ENCODE results near the gene C9orf153.
"Not testable (repeated sequence)": the region's sequence is repeated elsewhere in the genome, so short reads cannot be mapped to it uniquely, and the experiment has no call there.

The C9orf153 gene

DNA sequence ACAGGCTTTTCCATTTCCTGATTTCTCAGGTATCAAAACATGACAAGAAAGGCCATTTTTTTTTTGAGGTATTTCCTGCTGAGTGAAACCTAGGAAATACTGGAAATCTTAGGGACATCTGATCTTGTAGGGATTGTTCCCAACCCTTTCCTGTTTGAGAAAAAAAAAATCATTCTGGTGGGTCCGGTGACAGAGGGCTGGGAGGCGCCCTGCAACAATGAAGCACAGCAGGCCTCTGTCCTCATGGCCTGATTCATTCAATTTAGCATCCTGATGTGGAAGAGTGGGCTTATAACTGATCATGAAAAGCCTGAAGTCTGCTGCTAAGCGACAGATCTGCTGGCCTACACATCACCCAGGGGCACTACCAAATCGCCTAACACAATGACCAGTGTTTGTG is 3.0 kb upstream of the C9orf153 start:
- no peak for DNase-seq

- DNase-seq: no peak
These were observed 2.1 kb downstream of the C9orf153 start for GRCh38 chr9:86257391-86257790.

DNA sequence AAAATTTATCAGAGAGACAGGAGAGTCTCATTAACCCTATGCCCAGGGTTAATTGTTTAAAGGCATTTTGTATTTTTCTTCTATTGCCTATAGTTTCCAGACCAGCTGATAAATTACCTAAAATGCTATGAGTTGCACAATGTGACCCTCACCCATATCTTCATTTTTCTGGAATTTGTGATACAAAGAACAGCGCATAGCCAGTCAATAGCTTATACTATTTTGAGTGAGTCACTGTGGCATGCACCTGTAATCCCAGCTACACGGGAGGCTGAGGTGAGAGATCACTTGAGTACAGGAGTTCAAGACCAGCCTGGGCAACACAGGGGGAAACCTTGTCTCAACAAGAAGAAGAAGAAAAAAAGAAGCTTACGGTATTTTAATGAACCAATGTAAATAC is 2.8 kb downstream of the C9orf153 start:
- no peak for DNase-seq

DNA sequence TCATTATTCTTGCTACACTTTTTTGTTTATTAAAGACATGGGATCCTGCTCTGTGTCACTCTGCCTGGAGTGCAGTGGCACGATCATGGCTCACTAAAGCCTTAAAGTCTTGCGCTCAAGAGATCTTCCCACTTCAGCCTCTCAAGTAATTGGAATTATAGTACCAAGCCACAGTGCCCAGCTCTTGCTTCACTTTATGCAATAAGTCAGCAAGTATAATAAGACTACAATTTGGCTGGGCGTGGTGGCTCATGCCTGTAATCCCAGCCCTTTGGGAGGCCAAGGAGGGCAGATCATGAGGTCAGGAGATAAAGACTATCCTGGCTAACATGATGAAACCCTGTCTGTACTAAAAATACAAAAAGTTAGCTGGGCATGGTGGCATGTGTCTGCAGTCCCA is 5.9 kb downstream of the C9orf153 start:
- DNase-seq: no peak

- no peak for DNase-seq
These were observed 6.6 kb downstream of the C9orf153 start for GRCh38 chr9:86252870-86253269.

DNA sequence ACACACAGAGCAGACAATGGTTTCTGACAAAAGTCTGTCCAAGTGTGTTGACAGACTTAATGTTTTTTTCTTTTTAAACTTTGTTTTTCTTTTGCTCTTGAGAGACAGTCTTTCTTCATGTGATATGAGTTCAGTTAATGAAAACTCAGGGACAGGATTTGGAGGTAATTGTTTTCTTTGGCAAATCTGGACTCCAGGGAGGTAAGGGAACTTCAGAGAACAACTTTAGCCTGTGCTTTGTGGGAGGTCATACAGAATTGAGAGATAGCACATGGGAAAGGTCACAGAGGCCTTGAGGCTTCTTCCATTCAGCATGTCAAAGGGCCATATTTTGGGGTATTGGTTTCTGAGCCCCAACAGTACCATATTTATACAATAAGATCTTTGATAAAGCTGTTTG is 9.3 kb downstream of the C9orf153 start:
- DNase-seq: no peak

DNA sequence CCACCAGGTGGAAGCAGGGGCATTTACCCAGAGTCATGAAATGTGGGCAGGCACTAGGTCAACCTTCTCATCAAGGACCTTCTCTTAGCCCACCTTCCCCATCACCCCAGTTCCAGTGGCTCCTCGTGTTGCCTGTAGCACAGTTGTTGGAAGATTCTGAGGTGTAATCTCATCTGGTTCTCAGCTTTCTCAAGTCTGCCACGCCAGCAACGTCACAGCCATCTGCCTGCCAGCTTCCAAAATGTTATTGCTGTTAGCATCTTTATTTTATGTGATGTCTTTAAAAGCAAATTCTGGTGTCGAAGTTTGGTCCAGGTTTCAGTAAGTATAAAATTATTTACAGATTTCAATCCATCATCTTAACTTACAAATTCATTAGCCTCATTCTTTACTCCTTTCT is 10.7 kb downstream of the C9orf153 start:
- DNase-seq: no peak

- no peak for DNase-seq
These were observed 12.7 kb downstream of the C9orf153 start for GRCh38 chr9:86246752-86247161.

GRCh38 chr9:86242071-86242470 is 17.4 kb downstream of the C9orf153 start:
- no peak for DNase-seq

DNA sequence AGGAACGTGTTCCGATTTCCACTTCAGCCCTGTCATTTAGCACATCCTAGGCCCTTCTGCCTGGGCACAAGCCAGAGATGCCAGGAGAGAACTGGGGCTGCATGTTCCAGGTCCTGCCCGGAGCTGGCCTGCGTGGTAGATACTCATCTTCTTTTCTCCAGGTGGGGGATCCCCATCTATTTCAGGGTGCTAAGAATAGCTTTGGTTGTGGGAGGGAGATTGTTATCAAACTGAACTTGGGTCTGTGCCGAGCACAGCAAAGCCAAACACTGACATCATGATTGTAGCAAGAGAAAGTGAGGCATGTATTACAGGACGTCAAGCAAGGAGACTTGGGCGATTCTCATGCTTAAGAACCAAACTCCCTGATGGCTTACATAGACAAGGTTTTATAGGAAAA is 18.2 kb downstream of the C9orf153 start:
- DNase-seq: no peak

GRCh38 chr9:86238861-86239770 is 20.3 kb downstream of the C9orf153 start:
- DNase-seq: no peak

DNA sequence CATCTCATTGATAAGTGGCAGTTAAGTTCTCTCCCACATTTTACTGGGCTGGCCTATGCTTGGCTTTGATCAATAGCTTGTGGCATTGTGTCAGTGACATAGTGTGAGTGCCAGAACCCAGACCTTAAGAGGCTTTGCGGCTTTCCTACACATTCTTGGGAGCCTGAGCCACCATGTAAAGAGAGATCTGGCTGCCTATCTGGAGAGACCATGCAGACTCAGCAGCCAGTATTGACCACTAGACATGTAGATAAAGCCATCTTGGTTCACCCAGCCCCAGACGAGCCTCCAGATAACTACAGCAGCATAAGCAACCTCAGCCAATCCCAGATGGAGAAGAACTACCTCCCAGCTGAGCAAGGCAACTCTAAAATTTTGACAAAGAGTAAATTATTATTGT is 28.6 kb downstream of the C9orf153 start:
- DNase-seq: no peak

DNA sequence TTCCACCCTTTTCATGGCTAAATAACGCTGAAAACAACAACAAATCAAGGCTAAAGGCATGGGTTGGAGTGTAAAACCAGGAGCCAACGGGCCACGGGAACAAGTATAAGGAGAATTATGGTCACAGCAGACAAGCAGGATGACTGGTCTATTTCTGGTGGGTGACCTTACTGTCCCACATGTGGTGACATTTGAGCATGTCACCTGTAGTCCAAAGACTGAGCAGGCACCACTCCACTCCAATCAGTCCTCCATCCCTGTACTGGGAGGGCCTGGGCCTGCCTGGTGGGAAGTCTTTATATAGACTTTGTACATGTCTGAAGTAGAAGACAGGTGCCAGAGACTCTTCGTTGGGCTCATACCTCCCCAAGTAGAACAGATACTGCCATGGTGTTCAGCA is 36.8 kb downstream of the C9orf153 start:
- DNase-seq: no peak

- no peak for DNase-seq
These were observed 39.9 kb downstream of the C9orf153 start for GRCh38 chr9:86219606-86220005.

DNA sequence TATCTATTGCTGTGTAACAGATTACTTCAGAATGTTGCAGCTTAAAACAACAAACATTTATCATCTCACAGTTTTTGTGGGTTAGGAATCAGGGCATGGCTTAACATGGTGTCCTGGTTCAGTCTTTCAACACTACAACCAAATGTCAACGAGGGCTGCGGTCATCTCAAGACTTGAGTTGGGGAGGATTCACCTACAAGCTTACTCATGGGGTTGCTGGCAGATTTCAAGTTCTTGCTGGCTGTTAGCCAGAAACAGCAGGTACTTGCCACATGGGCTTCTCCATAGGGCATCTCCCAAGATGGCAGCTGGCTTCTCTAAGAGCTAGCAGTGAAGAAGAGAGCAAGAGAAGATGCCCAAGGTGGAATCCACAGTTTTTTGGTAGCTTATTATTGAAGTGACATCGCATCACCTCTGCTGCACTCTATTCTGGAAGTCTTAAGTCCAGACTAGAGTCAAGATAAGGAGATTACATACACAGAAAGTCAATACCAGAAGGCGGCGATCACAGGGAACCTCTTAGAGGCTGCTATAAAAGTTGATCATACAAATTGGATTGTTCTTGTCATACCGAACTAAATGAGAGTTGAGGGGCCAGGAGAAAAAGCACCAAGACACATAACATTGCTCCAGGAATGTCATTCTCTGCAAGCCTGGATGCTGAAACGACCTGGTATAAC is 42.2 kb downstream of the C9orf153 start:
- DNase-seq: no peak

DNA sequence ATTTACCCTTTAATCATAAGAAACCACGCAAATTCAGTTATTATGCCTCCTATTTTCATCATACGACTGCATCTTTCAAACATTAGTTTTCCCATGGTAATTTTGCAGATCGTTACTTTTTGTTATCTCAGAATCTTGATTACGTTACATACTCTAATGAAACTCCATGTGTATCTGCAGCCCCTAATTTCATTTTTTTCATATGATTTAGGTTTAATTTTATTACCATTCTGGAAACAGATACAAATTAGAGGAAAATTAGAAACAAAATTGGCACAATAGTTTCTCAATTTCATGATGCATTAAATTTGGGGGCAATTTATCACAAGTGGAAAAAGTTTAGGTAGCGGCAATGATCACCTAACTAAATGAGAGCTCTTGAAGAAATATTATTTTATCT is 52.3 kb downstream of the C9orf153 start:
- no peak for DNase-seq

- no peak for DNase-seq
These were observed 57.0 kb downstream of the C9orf153 start for GRCh38 chr9:86202338-86202882.

- DNase-seq: no peak
These were observed 57.8 kb downstream of the C9orf153 start for GRCh38 chr9:86201474-86202337.

DNA sequence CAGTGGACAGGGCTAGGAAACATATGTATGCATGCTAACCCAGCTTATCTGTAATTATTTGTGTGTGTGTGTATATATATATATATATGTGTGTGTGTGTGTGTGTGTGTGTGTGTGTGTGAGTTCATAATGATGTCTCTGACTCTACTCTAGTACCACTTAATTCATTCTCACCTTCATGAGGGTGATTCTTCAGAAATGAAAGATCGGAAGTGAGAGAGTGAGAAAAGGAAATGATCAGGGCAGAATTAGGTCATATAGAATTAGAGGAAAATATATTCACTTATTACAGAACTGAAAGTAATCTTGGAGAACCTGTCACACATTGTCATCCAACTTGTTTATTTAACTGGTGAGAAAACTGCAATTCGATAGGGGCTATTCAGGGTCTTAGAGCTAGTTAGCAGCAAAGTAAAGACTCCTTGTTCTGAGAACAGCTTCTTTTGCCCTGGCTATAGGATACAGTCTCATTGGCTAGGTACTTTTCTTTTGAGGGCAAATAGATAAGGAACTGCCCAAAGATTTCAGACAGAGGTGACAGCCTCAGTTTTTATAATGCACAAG is 58.8 kb downstream of the C9orf153 start:
- no peak for DNase-seq

- DNase-seq: no peak
These were observed 66.4 kb downstream of the C9orf153 start for GRCh38 chr9:86193088-86193487.

- DNase-seq: not testable (repeated sequence)
These were observed 68.8 kb downstream of the C9orf153 start for GRCh38 chr9:86190700-86191099.

GRCh38 chr9:86187121-86187520 is 72.3 kb downstream of the C9orf153 start:
- DNase-seq: no peak

DNA sequence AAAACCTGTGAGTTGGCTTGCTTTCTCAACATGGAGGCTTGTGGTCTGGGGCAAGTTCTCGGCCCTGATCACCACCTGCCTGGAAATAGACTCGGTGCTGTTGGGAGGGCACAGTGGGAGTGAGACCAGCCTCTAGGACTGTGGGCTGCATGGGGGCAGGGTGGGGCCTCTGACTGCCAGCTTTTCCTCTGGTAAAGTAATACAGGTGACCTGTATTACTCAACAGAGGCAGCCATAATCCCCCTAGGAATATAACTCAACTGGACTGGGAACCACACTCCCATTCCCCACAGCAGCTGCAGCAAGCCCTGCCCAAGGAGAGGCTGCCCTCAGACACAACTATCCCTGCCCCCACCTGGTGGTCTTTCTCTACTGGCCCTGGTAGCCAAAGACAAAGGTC is 72.8 kb downstream of the C9orf153 start:
- no peak for DNase-seq

All from GDM1 (cell line).